Posterior cingulate gyrus (tissue), 11 donors: ENCODE measurements around the gene KLK14.

Experiments used
- DNase-seq, 10 donors: peaks; one replicate each; pipeline versions ENCODE4 v3.0.0 to v3.0.0-alpha.2; 2020 to 2021; ENCODE audit warnings: mixed read lengths in 3 of 10
- intact Hi-C: fragments of 100-400 bp; cut with DNase I; formaldehyde crosslinking; loops from one replicate; pipeline ENCODE4 v1.15.1; 2023

KLK14 gene, protein sequence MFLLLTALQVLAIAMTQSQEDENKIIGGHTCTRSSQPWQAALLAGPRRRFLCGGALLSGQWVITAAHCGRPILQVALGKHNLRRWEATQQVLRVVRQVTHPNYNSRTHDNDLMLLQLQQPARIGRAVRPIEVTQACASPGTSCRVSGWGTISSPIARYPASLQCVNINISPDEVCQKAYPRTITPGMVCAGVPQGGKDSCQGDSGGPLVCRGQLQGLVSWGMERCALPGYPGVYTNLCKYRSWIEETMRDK

DNA sequence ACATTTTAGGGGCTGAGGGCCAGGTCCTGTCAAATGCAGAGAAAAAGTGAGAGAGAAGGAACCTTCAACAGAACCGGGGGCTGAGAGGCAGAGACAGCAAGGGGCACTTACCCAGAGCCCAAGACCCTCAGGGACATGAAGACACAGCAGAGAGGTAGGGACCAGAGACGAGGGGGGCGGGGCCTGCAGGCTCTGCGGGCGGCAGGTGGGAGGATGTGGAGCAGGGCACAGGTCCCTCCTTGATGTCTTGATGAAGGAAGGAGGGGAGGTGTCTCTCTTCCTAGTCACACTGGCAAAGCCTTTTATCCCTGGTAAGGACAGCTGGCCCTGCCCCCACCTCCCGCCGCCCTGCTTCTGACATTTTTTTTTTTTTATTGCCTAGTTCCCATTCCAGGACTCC lies at the start of gene KLK14:
Gene KLK14 (minus strand): TSS at position 277 of the 400 bp plus-strand sequence. CDS start 273 bp downstream, at position 4.
- intact Hi-C loops, result no loop called here
- peak in 2 of 10 donors; percentile 36 to 57 for DNase-seq

DNA sequence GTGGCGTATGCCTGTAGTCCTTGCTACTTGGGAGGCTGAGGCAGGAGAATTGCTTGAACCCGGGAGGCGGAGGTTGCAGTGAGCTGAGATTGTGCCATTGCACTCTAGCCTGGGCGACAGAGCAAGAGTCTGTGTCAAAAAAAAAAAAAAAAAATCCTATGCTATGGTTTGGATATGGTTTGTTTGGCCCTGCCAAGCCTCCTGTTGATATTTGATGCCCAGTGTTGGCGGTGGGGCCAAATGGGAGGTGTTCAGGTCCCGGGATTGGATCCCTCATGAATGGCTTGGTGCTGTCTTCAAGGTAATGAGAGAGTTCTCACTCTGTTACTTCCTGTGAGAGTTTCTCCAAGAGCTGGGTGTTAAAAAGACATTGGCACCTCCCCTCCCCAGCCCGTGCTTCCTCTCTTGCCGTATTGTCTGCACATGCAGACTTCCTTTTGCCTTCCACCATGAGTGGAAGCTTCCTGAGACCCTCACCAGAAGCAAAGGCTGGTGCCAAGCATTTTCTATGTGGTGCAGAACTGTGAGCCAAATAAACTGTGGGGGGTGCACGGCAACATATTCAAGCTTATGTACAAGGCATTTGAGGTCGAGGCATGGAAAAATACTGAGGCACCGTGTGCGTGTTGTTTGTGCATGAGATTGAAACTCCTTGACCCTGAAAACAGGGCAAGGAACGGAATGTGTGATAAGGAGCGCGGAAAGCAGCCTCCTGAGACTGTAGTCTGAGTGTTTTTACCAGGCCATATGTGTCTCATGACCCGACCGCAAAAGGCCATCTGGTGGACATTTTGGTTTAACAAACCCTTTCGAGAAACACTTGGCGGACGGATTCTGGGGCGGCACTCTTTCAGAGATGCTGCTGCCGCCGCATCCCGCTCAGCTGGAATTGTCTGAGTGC lies 49.3 kb upstream of the KLK14 start:
- peak in 2 of 10 donors; percentile 32 to 74 for DNase-seq

DNA sequence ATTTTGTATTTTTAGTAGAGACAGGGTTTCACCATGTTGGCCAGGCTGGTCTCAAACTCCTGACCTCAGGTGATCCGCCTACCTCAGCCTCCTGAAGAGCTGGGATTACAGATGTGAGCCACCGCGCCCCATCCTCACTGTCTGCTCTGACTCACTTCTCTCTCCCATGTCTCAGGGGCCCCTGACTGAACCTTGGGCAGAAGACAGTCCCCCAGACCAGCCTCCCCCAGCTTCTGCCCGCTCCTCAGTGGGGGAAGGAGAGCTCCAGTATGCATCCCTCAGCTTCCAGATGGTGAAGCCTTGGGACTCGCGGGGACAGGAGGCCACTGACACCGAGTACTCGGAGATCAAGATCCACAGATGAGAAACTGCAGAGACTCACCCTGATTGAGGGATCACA lies 47.0 kb upstream of the KLK14 start:
- DNase-seq, result peak in 1 of 10 donors; percentile 31
- intact Hi-C loops, result no loop called here

More for the DNA sequence above, 49.3 kb upstream of the KLK14 start:
- intact Hi-C loops, result no loop called here

DNA sequence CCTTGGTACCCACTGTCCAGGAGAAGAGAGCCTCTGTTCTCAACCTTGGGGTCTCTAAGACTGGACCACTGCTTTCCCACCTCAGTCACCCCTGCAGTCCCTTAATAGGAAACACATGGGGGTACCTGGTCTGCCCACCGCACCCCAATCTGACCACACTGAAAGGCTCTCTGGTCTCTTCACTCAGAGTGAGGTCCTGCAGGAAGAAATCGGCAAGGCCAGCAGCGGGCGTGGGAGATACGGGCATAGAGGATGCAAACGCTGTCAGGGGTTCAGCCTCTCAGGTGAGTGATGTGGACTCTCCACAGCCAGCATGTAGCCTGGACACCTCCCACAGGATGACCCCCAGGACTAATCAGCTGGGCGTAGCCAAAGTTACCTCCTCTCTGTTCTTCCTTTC lies 45.5 kb upstream of the KLK14 start:
- intact Hi-C loops, result no loop called here
- DNase-seq, result peak in 1 of 10 donors; percentile 48

DNA sequence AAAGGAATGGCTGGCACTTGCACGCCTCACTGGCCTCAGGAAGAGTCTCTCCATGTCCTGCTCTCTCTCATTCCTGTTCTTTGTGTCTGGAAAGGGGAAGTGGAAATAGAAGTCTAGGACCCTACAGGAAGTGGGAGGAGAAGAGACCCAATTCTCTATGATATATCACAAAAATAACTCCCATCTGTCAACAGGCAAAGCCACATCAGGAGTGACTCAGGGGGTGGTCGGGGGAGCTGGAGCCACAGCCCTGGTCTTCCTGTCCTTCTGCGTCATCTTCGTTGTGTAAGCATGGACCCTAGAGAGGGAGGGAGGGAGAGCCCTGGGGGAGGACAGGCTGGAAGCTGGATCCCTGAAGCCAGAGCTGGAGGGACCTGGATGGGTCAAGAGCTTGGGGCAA lies 45.1 kb upstream of the KLK14 start:
- peak in 1 of 10 donors; percentile 77 for DNase-seq
- intact Hi-C loops, result no loop called here

DNA sequence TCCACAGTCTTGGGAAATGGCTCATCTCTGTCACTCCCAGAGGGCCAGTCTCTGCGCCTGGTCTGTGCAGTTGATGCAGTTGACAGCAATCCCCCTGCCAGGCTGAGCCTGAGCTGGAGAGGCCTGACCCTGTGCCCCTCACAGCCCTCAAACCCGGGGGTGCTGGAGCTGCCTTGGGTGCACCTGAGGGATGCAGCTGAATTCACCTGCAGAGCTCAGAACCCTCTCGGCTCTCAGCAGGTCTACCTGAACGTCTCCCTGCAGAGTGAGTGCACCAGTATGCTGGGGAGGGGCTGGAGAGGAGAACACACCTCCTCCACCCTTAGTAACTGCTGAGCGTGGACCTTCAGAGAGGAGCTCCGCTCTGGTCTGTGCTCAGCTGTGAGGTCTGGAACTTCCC lies 44.3 kb upstream of the KLK14 start:
- DNase-seq, result peak in 1 of 10 donors; percentile 67
- intact Hi-C loops, result no loop called here

DNA sequence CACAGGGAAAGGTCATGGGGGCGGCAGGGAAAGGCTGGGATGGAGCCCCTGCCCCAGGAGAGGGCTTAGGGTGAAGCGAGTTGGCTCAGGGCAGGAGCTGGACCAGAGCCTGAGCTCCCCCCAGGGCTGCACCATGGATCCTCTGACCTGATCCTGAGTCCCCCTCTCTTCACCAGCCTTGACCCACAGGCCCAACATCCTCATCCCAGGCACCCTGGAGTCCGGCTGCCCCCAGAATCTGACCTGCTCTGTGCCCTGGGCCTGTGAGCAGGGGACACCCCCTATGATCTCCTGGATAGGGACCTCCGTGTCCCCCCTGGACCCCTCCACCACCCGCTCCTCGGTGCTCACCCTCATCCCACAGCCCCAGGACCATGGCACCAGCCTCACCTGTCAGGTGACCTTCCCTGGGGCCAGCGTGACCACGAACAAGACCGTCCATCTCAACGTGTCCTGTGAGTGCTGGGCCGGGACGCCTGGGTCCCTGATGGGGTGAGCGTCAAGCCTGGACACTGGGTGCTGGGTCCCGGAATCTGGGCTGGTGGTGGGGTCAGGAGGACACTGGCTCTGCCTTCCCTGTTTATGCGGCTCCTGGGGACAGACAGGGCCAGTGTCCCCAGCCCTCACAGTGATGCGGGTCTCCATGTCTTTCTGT lies 42.9 kb upstream of the KLK14 start:
- DNase-seq, result peak in 1 of 10 donors; percentile 75
- intact Hi-C loops, result no loop called here

DNA sequence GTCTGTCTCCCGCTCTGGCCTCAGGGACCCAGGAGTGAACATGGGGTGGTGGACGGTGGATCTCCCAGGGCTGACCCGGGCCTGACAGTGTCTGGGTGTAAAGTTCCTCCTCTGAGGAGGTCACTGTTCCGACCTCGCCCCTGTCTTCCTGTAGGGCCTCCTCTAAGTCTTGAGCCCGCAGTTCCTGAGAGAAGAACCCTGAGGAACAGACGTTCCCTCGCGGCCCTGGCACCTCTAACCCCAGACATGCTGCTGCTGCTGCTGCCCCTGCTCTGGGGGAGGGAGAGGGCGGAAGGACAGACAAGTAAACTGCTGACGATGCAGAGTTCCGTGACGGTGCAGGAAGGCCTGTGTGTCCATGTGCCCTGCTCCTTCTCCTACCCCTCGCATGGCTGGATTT lies 42.0 kb upstream of the KLK14 start, which contains the start of gene SIGLEC9:
Gene SIGLEC9 (plus strand): TSS at position 178 of the 400 bp plus-strand sequence. CDS start 69 bp downstream, at position 247.
- DNase-seq, result peak in 1 of 10 donors; percentile 85
- intact Hi-C loops, result no loop called here

DNA sequence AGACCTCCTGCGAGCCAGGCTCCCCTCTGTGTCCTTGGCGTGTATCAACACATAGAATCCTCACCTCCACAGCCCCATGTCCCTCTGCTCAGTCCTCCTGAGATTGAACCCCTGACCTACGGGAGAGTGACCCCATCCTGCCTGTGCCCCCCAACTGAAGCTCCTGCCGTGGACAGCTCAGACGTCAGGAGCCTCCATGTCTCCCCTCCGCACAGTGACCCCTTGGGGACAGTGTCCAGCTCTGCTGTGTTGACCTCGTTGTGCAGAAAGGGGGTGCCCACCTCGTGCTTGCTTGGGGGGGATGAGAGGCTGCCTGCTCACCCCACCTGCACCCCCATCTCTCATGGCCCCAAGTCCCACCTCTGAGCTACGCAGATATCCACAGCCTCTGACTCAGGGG lies 41.5 kb upstream of the KLK14 start:
- intact Hi-C loops, result no loop called here
- peak in 1 of 10 donors; percentile 12 for DNase-seq

DNA sequence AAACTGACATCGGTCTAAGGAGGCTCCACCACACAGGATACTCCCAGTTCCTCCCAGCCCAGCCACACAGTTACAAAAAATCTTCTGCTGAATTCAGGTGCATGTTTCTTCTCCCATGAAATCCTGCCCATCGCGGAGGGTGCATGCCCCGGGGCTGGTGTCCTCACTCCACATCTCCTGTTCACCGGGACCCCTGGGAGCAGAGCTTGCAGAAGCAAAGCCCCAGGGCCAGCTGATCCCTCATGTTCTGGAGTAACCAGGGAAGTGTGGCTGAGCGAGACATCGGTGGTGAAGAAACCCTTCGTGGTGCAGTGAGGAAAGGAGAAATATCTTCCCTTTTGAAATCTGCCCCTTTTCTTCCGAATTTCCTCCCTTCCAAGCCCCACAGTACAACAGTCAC lies 41.1 kb upstream of the KLK14 start:
- peak in 1 of 10 donors; percentile 55 for DNase-seq
- intact Hi-C loops, result no loop called here

DNA sequence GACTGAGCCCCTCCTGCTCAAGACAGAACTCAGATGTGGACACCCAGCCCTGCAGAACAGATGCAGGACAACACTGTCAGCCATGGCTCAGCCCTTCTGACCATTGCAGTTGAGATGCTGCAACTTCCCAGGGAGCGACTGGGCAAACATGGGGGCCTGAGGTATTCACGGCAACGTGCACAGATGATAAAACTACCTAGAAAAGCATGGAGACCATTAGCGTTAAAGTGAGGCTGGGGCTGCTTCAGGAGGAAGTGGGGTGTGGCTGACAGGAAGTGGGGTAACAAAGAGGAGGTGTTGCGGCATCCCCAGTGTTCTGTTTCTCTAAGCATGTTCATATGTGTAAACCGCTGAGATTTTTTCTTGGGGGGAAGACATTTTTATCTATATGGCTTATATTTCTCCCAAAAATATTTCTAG lies 40.7 kb upstream of the KLK14 start:
- peak in 1 of 10 donors; percentile 43 for DNase-seq
- intact Hi-C loops, result no loop called here

DNA sequence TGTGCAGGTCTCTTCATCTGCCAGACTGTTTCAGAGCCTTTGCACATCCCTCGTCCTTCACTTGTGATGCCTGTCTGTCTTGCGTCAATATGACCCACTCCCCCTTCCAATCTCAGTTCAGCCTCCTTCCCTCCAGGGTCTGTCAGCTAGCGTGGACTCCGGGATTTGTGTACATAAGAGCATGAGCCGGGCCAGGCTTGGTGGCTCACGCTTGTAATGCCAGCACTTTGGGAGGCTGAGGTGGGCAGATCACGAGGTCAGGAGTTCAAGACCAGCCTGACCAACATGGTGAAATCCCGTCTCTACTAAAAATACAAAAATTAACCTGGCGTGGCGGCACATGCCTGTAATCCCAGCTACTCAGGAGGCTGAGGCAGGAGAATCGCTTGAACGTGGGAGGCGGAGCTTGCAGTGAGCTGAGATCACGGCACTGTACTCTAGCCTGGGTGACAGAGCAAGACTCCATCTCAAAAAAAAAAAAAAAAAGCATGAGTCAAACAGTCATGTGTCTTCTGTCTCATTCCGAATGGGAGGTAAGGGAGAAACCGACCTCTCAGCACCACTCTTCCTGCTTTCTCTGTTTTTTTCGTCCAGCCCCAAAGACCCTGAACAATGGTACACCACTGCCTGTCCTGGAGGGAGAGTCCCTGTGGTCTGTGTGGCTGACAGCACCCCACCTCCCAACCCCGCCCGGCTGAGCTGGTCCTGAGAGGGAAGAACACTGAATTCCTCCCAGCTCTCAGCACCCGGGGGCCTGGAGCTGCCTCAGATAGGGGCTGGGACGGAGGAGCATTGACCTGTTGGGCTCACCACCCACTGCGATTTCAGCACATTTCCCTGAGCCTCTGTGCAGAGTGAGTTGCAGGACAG lies 39.7 kb upstream of the KLK14 start:
- intact Hi-C loops, result no loop called here
- DNase-seq, result peak in 1 of 10 donors; percentile 73

DNA sequence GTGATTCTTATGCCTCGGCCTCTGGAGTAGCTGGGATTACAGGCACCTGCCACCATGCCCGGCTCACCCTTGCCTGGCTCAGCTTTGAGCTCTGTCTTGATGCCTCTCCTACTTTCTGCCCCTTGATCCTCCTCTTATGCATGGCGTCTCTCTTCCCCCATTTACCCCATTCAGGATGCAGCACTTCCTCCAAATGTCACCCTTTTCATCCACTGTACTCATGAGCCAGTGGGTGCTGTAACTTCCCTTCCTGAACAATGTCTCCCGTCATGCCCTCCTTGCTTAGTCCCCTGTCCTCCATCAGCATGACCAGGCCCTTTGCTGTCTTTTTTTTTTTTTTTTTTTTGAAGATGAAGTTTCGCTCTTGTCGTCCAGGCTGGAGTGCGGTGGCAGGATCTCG lies 38.6 kb upstream of the KLK14 start:
- intact Hi-C loops, result no loop called here
- peak in 1 of 10 donors; percentile 44 for DNase-seq

DNA sequence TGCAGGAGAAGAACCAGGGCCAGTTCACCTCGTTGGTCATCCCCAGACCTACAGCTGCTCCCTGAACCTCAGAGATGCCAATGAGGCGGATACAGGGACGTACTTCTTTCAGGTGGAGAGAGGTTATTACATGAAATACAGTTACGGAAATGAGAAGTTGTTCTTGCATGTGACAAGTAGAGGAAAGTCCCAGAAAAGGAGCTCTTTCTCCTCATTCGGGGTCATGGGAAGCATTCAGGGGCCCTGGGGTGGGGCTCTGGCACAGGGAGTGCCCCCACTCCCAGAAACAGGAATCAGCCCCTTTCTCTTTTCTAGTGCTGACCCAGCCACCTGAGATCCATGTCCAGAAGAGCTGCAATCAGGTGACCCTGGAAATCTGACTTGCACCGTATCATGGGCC lies 37.5 kb upstream of the KLK14 start:
- intact Hi-C loops, result no loop called here
- DNase-seq, result peak in 1 of 10 donors; percentile 16

DNA sequence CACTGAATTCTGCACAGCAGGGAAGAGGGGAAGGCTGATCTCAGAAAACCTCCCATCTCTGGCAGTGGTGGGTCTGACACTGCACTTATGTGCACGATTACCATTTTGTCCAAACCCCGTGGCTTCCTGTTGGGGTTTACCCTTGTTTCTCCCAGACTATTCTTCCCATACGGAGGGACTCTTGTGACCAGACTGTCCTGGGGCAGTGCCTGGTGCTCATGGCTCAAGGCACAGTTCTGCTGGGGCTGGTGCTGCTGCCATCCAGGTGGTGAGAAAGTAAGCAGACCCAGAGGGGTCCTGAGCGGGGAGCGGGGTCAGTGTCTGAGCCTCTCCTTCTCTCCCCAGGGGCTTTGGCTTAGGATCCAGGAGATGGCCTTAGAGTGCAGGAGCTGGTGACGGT lies 36.9 kb upstream of the KLK14 start:
- peak in 1 of 10 donors; percentile 59 for DNase-seq
- intact Hi-C loops, result no loop called here

DNA sequence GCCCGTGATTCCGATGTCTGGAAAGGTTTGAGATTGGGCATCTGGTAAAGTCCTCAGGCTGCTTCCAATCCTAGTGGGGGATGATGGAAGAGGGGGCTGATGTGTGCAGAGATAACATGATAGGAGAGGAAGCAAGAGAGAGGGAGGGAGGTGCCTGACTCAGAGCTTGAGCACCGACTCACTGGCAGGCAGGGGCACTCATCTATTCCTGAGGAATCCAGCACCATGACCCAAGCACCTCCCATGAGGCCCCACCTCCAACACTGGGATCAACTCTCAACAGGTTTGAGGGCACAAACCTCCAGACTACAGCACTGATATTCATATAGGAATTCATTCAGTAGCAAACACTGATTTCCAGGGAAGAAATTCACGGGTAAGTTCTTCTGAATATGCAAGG lies 36.4 kb upstream of the KLK14 start:
- peak in 1 of 10 donors; percentile 8 for DNase-seq
- intact Hi-C loops, result no loop called here

DNA sequence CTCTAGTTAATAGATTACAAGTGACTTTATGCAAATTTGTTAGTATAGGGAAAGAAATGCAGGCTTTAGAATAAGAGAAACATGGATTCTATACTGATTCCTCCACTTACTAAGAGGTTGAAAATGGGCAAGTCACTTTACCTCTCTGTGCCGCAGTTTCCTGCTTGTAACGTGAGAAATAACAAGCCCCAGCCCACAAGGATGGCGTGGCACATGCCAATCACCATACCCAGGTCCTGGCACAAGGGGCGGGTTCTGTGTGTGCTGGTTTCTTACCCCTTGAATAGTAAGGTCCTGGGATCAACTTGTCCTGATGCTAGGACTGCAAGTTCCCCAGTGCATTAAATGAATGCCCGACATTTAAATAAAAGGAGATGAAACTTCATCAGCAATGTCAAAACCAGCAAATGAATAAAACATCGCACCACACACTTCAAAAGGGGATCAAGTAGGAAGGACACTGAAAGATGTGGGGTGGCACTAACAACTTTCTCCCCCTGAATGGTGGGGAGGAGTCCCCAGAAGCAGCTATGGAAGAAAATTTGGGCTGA lies 34.1 kb upstream of the KLK14 start:
- intact Hi-C loops, result no loop called here
- DNase-seq, result peak in 1 of 10 donors; percentile 21

DNA sequence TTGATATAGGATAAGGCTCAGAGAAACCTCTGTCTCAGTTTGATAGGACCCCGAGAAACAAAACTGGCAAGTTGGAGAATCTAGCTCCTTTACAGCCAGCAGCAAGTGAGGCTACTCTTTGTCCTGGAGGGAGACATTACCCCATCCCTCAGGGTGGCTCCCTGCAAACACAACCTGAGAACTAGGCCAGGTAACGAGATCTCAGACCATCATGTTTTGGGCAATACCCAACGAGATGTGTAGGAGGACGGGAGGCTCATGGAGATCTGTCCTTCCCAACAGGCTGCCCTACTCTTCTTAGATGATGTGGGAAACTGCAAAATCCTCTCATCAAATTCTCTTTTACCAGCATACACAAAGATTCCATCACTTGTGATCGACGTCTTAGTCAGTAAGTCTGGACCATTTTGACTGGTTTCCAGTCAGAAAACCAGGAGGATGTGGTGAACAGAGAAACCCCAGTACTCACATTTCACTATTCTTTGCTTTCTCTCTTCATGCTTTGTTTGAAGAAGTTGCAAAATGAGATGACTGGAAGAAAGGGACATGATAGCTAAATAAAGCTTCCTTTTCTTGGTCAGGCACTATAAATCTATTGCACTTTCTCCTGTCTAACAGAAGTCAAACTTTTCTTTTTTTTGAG lies 31.5 kb upstream of the KLK14 start:
- DNase-seq, result no peak
- intact Hi-C loops, result no loop called here

DNA sequence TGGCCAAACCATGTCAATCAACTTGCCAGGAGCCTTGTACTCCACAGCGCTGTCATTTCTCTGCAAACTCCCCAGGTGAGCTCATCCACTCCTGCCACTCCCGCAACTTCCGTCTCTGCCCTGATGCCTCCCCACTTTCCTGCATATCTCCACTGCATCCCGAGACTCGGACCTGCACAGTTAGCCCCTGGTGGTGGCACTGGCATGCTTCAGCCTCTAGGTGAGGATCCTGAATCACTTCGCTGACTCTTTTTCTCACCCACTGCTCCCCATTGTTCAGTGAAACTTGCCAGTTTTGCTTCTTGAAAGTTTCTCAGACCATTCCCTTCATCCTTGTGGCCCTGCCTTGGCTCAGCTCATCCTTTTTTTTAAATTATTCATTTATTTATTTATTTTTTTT lies 28.9 kb upstream of the KLK14 start:
- intact Hi-C loops, result no loop called here
- peak in 2 of 10 donors; percentile 24 to 61 for DNase-seq
